ENCODE data around the gene SLC19A3. TPM values are rescaled to one million over a fixed set of nuclear protein-coding genes. Genes with fewer than 3 reads are reported as not detected.

SLC19A3 gene
- total and polyA plus RNA-seq, 4 experiments from 2014 or later = not detected

Other genes starting within 250 kb of the SLC19A3 start
- gene AGFG1, start 245.9 kb downstream of the SLC19A3 start, total RNA-seq = 10 to 100 TPM; 56.5 to 62.4 TPM
- gene AGFG1, start 245.9 kb downstream of the SLC19A3 start, polyA plus RNA-seq = 10 to 100 TPM; 12.2 to 35.7 TPM
- gene SCYGR2, start 119.1 kb downstream of the SLC19A3 start, total RNA-seq = not detected
- gene SCYGR2, start 119.1 kb downstream of the SLC19A3 start, polyA plus RNA-seq = not detected
- not detected for gene SCYGR3, start 103.2 kb downstream of the SLC19A3 start, total RNA-seq
- gene SCYGR3, start 103.2 kb downstream of the SLC19A3 start, polyA plus RNA-seq = not detected
- gene SCYGR4, start 100.5 kb downstream of the SLC19A3 start, total RNA-seq = not detected
- not detected for gene SCYGR4, start 100.5 kb downstream of the SLC19A3 start, polyA plus RNA-seq
- gene SCYGR5, start 51.2 kb downstream of the SLC19A3 start, total RNA-seq = not detected
- not detected for gene SCYGR5, start 51.2 kb downstream of the SLC19A3 start, polyA plus RNA-seq
- gene SCYGR6, start 6.7 kb upstream of the SLC19A3 start, total RNA-seq = not detected
- gene SCYGR6, start 6.7 kb upstream of the SLC19A3 start, polyA plus RNA-seq = not detected
- not detected for gene SCYGR7, start 10.3 kb upstream of the SLC19A3 start, total RNA-seq
- not detected for gene SCYGR7, start 10.3 kb upstream of the SLC19A3 start, polyA plus RNA-seq
- not detected for gene SCYGR8, start 27.9 kb upstream of the SLC19A3 start, total RNA-seq
- not detected for gene SCYGR8, start 27.9 kb upstream of the SLC19A3 start, polyA plus RNA-seq
- 1 to 10 TPM; 2.6 to 3.2 TPM for gene CCL20, start 95.8 kb upstream of the SLC19A3 start, total RNA-seq
- gene CCL20, start 95.8 kb upstream of the SLC19A3 start, polyA plus RNA-seq = 1 to 10 TPM; 1.5 to 1.6 TPM
- gene DAW1, start 153.6 kb upstream of the SLC19A3 start, total RNA-seq = not detected
- gene DAW1, start 153.6 kb upstream of the SLC19A3 start, polyA plus RNA-seq = not detected